Hematopoietic multipotent progenitor cell treated with erythropoietin and hydrocortisone succinate and interleukin-3 and kit ligand, for 8 days (in vitro differentiated cells): ENCODE measurements around the gene ASB13.
"Not testable (repeated sequence)": the region's sequence is repeated elsewhere in the genome, so short reads cannot be mapped to it uniquely, and the experiment has no call there.

Experiments used
- DNase-seq: peaks from one replicate; pipeline ENCODE4 v3.0.0-alpha.2; 2015

The ASB13 gene

DNA sequence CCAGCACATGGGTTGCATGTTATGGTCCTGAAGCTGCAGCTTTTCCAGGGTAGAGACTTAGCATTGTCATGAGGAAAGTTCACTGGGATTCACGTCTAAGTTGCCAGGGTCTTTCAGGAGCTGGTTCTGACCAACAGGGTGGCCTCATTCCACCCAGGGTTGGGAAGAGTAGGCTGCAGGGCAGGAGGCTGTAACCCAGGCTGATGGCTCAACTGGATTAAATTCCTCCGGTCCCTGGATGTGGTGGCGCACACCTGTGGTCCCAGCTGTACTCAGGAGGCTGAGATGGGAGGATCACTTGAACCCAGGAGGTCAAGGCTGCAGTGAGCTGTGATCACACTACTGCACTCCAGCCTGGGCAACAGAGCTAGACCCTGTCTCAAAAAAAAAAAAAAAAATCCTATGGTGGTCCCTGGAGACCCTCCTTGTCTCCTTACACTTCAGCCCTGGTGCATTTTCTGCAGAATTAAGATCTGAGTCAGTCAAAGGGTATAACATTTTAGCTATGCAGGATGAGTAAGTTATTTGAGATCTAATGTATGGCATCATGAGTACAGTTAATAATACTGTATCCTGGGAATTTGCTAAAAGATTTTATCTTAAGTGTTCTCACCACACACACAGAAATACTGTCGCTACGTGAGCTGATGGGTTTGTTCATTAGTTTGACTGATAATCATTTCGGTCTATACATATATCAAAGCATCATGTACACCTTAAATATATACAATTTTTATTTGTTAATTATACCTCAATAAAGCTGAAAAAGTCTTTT lies 44.0 kb downstream of the ASB13 start:
- DNase-seq = no peak

- not testable (repeated sequence) for DNase-seq
Observed at GRCh38 chr10:5621371-5621770, 45.0 kb downstream of the ASB13 start.

GRCh38 chr10:5620966-5621365 lies 45.4 kb downstream of the ASB13 start:
- DNase-seq = no peak

- DNase-seq = no peak
Observed at GRCh38 chr10:5620223-5620721, 46.1 kb downstream of the ASB13 start.

- DNase-seq = no peak
Observed at GRCh38 chr10:5619362-5620211, 46.8 kb downstream of the ASB13 start.

GRCh38 chr10:5618829-5619228 lies 47.6 kb downstream of the ASB13 start:
- no peak for DNase-seq

GRCh38 chr10:5618042-5618441 lies 48.4 kb downstream of the ASB13 start:
- no peak for DNase-seq

GRCh38 chr10:5617521-5617920 lies 48.9 kb downstream of the ASB13 start:
- no peak for DNase-seq

DNA sequence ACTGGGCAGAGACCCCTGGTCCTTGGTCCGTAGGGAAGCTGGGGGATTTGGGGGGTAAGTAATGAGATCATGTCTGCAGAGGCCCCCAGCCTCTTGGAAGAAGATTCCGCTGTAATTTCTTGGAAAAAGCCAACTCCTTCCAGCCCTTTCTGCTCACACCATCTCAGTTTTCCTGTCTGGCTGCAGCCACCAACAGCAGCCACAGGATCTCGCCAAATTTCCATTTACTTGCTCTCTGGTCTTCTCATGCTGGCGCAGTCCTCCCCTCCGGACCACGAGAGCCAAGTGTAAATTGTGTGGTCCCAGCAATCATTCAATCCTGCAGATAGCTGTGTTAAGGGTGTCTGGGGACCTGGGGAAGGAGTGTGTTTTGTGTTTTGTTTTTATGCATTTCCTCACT lies 49.6 kb downstream of the ASB13 start:
- DNase-seq = no peak

- no peak for DNase-seq
Observed at GRCh38 chr10:5616046-5616445, 50.3 kb downstream of the ASB13 start.

GRCh38 chr10:5615316-5615715 lies 51.1 kb downstream of the ASB13 start:
- DNase-seq = no peak

DNA sequence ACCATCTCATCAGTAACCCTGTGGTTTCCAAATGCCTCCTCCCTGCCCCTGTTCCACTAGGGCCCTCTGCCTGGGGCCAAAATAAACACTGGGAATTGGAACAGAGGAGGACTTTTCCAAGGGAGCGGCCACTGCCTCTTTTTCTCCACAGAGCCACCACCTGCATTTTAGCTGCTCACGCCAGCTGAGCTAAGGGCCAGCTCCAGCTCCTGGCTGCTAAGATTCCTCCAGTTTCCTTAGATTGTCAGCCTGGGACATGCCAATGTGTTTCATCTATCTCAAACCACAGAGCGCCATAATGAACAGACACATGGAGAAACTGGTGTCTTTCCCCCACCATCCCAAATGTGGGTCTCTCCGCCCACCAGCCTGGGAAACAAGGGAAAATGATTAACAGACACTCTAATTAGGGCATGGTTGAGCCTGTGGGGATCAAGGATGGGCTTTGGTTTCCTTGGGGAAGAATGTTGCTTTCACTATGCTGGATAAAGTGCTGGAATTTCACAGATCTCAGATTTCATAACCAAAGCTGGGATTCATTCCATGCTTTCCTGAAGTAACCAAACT lies 52.2 kb downstream of the ASB13 start:
- no peak for DNase-seq

DNA sequence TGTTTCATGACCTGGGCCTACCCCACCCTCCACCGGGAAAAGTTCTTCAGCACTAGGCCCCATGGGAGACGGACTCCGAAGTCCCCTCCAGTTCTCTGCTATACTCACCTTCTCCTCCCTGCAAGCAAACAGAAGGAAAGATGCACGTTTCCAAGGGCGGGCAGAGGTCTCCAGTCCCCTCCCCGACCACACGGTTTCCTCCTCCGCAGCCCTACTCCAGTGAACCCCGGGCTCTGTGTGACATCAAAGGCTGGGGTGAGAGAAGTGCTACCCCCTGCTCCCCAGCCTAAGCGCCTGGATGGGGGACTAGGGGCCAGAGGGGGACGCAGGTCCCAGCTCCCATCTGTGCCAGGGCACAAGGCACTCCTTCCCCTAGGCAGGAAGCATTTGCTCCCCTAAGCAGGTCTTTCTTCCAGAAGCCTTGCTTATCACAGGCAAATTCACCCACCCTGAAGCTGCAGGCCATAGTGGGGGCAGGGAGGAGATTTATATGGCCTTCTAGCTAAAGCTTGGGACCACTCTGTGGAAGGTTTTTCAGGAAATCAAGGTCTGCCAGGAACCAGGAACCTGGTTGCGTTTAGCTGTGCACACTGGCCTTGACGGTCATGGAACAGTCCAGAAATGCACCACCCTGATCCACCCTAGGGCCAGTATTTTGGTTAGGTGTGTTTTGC lies 52.8 kb downstream of the ASB13 start:
- DNase-seq = no peak

GRCh38 chr10:5611899-5612680 lies 54.3 kb downstream of the ASB13 start:
- no peak for DNase-seq

DNA sequence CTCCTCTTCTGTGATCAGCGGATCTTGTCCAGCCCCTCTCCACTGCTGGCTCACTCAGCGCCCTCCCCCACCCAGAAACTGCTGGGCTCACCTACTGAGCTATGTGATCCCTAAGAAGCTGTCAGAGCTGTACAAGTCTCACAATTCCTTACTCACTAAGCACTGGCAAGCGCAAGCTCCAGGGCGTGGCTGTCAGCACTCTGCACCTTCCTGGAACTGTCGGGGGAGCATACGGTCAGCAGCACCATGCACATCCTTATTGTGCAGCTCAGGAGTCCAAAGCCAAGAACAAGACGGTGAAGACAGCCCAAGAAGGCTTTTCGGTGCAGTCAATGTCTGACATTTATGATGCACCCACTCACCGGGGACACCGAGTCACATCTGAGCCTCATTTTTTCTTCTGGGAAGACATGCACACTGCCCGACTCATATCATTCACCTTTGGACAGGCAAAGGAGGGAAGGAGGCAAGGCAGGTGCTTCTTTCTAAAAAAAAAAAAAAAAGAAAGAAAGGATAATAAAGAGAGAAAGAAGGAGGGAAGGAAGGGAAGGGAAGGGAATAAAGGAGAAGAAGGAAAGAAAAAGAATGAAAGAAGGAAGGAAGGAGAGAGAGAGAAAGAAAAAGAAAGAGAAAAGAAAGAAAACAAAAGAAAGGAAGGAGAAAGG lies 56.3 kb downstream of the ASB13 start:
- no peak for DNase-seq

DNA sequence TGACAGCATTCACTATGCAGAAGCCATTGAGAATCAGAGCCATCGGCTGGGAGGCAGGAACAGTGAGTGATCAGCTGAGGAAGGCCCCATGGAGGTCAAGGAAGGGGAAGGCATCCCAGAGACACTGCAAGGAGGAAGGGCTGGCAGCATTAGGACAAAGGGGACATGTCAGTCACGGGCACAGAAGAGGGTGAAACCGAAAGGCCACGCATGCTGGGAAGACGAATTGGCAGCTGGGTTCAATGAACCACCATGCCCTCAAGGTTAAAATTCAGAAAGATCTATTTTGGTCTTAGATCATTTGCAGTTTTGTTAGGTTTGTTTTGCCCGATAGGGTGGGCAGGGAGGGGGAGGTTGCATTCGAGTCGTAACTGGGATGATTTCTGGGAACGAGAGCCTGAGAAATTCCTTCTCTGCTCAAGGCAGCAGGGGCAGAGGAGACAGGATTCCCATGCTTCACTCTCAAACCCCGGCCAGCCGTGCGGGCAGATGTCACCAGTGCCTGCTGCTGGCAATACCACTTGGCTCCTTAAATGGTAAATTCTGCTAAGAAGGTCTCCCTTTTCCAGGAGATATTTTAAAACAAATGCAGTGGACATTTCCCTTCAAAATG lies 57.7 kb downstream of the ASB13 start:
- no peak for DNase-seq

DNA sequence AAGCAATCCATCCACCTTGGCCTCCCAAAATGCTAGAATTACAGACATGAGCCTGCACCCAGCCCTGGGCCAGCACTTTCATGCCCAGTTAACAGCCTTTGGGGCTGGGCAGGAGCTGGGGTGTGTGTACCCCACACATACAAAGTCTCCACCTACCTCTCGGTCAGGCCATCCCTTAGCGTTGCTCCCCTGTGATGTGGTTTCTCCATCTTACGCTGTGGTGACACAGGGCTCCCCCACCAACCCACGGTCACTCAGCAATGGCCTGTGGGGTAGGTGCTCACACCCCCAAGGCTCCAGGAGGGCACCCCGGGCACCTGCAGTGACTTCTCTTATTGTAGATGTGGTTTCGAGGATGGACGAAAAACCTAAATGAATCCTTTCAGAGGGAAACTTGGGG lies 58.8 kb downstream of the ASB13 start:
- DNase-seq = no peak

- DNase-seq = peak; percentile 33
Observed at GRCh38 chr10:5606864-5607263, 59.5 kb downstream of the ASB13 start.

- no peak for DNase-seq
Observed at GRCh38 chr10:5606321-5606720, 60.1 kb downstream of the ASB13 start.

- DNase-seq = no peak
Observed at GRCh38 chr10:5604961-5605360, 61.4 kb downstream of the ASB13 start.

- no peak for DNase-seq
Observed at GRCh38 chr10:5604236-5604925, 62.0 kb downstream of the ASB13 start.
